Brain microvascular endothelial cell (primary cell): Measurements from ENCODE around the gene TSSK1B.

Source experiments
- DNase-seq: peaks from one replicate; pipeline ENCODE4 v3.0.0-alpha.2; 2020
- H3K27ac ChIP-seq: fragments of 250-450 bp; sonication (Bioruptor Pico); 2 replicates; pipeline ENCODE4 v1.5.1; 2020; ENCODE audit warnings: mild to moderate bottlenecking, moderate library complexity
- H3K27me3 ChIP-seq: fragments of 250-450 bp; sonication (Bioruptor Pico); replicated peaks from 2 replicates; pipeline ENCODE4 v1.5.1; 2020; ENCODE audit warnings: mild to moderate bottlenecking
- H3K36me3 ChIP-seq: fragments of 250-450 bp; sonication (Bioruptor Pico); replicated peaks from 2 replicates; pipeline ENCODE4 v1.5.1; 2020; ENCODE audit warnings: mild to moderate bottlenecking
- H3K4me3 ChIP-seq: 2 replicates; pipeline ENCODE4 v1.5.1; 2011; ENCODE audit warnings: low read depth, mild to moderate bottlenecking, control low read depth, low read length, moderate library complexity
- in situ Hi-C: cut with HindIII; loops from 2 replicates; pipeline ENCODE4 v1.10.0; 2017; ENCODE audit warnings: low sequenced_read_pairs, low pct_ligation_motif_present
- TF ChIP-seq, protein P1 (sequence below): IDR thresholded peaks from 2 replicates; pipeline ENCODE4 v1.5.1; 2011; ENCODE audit warnings: low read depth, mild to moderate bottlenecking, moderate library complexity, low read length, control low read depth, inconsistent platforms; ENCODE audit errors: missing control alignments

TSSK1B gene

DNA sequence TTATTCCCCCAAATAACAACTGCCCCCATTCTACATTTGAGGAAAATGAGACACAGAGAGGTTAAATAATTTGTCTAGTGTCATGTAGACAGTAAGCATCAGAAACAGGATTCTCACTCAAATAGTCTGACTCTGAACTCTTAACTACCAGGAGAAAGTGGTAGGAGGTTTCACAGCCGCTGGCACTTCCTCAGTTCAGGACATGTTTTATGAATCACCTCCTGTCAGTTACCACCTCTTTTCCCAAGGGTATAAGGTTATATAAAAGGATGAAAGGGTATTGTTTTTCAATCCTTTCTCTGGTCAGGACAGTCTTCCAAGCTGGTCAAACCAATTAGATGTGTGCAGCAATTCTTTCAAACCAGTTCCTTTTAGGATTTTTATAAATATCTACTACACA lies 52.1 kb downstream of the TSSK1B start:
- Histone ChIP-seq H3K36me3 (no peaks in the 10 kb centered on the region), H3K4me3 (no peak overlapping the region), H3K27ac (no peak overlapping the region), H3K27me3 (no peaks in the 10 kb centered on the region)
- DNase-seq, result no peak
- in situ Hi-C loops, result no loop called here
- TF ChIP-seq, protein P1, sequence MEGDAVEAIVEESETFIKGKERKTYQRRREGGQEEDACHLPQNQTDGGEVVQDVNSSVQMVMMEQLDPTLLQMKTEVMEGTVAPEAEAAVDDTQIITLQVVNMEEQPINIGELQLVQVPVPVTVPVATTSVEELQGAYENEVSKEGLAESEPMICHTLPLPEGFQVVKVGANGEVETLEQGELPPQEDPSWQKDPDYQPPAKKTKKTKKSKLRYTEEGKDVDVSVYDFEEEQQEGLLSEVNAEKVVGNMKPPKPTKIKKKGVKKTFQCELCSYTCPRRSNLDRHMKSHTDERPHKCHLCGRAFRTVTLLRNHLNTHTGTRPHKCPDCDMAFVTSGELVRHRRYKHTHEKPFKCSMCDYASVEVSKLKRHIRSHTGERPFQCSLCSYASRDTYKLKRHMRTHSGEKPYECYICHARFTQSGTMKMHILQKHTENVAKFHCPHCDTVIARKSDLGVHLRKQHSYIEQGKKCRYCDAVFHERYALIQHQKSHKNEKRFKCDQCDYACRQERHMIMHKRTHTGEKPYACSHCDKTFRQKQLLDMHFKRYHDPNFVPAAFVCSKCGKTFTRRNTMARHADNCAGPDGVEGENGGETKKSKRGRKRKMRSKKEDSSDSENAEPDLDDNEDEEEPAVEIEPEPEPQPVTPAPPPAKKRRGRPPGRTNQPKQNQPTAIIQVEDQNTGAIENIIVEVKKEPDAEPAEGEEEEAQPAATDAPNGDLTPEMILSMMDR, result no peak
